Prostate gland (tissue), 2 donors: ENCODE data around the gene PCDHGB3.
"Not testable (repeated sequence)": the region's sequence is repeated elsewhere in the genome, so short reads cannot be mapped to it uniquely, and the experiment has no call there.

ENCODE experiments used
- CTCF ChIP-seq, 4 experiments: fragments of 200-600 bp in 2 of 4; fragments of 450-650 bp in 2 of 4; sonication (generic) in 2 of 4; IDR thresholded peaks; 1 replicate in 3 of 4; 2 replicates in 1 of 4; pipeline ENCODE4 v1.5.1; 2016 to 2019; ENCODE audit warnings: antibody characterized with exemption in 4 of 4, mild to moderate bottlenecking in 2 of 4, moderate library complexity in 2 of 4
- POLR2A ChIP-seq: fragments of 450-650 bp; IDR thresholded peaks from one replicate; pipeline ENCODE4 v1.6.1; 2016; ENCODE audit warnings: antibody characterized with exemption, mild to moderate bottlenecking
- POLR2AphosphoS5 ChIP-seq: sonication (generic); formaldehyde crosslinking; IDR thresholded peaks from one replicate; pipeline ENCODE4 v1.6.1; 2017; ENCODE audit warnings: antibody characterized with exemption

- TF ChIP-seq CTCF (IDR thresholded peaks at IDR 0.05); POLR2AphosphoS5; POLR2A: not testable (repeated sequence)
Measured at GRCh38 chr5:141375444-141376155, 5.6 kb downstream of the PCDHGB3 start.
